Measurements from ENCODE around the gene SNRNP70.
"Not testable (repeated sequence)": the region's sequence is repeated elsewhere in the genome, so short reads cannot be mapped to it uniquely, and the experiment has no call there.

Gene SNRNP70

DNA sequence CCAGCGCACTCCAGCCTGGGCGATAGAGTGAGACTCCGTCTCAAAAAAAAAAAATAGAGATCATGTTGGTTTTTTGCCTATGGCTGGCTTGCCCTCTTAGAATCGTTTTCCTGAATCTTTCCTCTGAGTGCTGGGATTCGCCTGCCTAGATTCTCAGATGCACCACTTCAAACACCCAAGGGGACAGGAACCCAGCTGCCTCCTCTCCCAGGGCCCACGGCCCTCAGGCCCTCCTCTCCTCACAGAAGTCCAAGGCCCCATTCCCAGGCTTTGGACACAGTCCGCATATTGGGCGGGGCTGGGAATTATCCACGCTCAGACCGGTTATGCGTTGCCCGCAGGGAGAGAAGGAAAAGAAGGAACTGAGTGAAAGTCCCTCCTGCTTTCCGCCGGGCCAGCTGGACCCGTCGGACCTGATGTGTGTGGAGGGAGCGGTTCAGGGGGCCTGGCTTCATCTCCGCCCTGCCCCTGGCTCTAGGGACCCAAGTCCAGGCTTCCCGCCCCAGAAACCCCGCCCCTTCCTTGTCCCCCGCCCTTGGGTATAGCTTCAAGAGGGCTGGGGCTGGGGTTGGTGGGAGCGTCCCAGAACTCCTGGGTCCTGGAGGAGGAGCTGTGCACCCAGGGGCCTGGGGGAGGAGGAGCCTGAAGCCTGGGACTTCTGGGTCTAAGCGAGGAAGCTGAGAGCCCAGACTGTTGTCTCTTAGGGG, 39.9 kb downstream of the SNRNP70 start:
- H3K9me3 ChIP-seq (ENCODE audit: low read depth, low read length) = no peaks in the 10 kb centered on the region
- peaks cover 6% of the 10 kb centered on the region; the same call in 1 of the 2 replicates for H3K36me3 ChIP-seq (ENCODE audit: insufficient read depth, low read length)
- DNase-seq (ENCODE audit: low read depth, low spot score) = no peak
- H3K27ac ChIP-seq = peak overlapping the region; percentile 63
- H3K9ac ChIP-seq (ENCODE audit: insufficient read length) = no peak overlapping the region
- TF ChIP-seq POLR2AphosphoS5 (IDR thresholded peaks at IDR 0.05; ENCODE audit: borderline replicate concordance, low read depth, low read length) (no peak), EZH2 (IDR thresholded peaks at IDR 0.05) (no peak), FOXP2 (optimal IDR thresholded peaks at IDR 0.05; ENCODE audit: control extremely low read depth, extremely low read length, insufficient read depth) (no peak)
- no peak overlapping the region for H3K4me3 ChIP-seq

DNA sequence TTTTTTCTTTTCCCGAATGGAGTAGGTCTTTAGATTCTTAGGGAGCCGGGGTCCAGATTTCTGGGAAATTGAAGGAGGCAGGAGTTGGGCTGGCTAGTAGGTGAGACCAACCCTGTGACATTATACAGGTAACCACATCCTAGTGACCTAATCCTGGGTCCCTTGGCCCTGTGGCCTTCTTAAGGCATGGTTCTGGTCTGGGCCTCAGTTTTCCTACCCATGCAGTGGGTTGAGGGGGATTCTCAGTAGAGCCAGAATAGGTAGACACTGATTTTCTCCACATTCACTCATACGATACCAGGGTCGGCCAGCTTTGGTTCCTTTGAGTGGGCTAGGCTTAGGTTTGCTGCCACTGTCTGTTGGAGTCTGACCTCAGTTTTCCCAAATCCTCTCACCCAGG, 41.3 kb downstream of the SNRNP70 start:
- no peak for DNase-seq (ENCODE audit: low read depth, low spot score)
- H3K4me3 ChIP-seq = no peak overlapping the region
- no peak overlapping the region for H3K27ac ChIP-seq
- no peaks in the 10 kb centered on the region for H3K9me3 ChIP-seq (ENCODE audit: low read depth, low read length)
- no peak overlapping the region for H3K9ac ChIP-seq (ENCODE audit: insufficient read length)
- TF ChIP-seq POLR2AphosphoS5 (IDR thresholded peaks at IDR 0.05; ENCODE audit: borderline replicate concordance, low read depth, low read length) (no peak), FOXP2 (optimal IDR thresholded peaks at IDR 0.05; ENCODE audit: control extremely low read depth, extremely low read length, insufficient read depth) (no peak), EZH2 (IDR thresholded peaks at IDR 0.05) (no peak)
- peaks cover 17% of the 10 kb centered on the region for H3K36me3 ChIP-seq (ENCODE audit: insufficient read depth, low read length)

DNA sequence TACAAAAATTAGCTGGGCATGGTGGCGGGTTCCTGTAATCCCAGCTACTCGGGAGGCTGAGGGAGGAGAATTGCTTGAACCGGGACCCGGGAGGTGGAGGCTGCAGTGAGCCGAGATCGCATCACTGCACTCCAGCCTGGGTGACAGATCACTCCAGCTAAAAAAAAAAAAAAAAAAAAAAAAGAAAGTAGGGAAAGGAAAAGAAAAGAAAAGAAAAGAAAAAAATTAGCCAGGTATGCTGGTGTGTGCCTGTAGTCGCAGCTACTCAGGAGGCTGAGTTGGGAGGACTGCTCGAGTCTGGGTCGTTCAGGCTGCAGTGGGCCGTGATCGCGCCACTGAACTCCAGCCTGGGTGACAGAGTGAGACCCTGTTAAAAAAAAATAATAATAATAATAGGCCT, 42.0 kb downstream of the SNRNP70 start:
- not testable (repeated sequence) for H3K27ac ChIP-seq; DNase-seq (ENCODE audit: low read depth, low spot score)

DNA sequence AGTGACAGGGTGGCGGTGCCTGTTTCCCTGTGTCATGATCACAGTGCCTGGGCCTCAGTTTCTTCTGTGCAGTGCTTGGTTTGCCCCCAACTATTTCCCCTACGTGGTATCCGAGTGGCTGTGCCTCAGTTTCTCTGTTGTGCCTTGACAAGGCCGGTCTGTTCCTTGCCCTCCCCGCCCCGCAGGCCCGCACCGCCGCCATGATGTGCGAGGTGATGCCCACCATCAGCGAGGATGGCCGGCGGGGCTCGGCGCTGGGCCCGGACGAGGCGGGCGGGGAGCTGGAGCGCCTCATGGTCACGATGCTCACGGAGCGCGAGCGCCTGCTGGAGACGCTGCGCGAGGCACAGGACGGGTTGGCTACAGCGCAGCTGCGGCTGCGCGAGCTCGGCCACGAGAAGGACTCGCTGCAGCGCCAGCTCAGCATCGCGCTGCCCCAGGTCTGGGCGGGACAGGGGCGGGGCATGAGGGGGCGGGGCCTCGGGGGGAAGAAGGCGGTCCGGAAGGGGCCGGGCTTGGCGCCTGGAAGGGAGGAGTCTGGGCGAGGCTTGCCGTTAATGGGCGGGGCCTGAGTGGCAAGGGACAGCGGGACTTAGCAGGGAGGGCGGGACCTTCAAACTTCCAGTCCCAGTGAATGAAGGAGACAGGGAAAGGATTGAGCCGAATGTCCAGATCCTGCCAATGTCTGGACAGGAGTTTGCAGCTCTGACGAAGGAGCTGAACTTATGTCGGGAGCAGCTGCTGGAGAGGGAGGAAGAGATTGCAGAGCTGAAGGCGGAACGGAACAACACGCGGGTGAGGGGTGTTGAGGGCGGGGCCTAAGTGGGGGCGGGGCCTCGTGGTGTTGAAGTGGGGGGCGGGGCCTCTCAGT, 42.7 kb downstream of the SNRNP70 start:
- Histone ChIP-seq H3K4me3 (peak overlapping the region; percentile 92), H3K27ac (peak overlapping the region; percentile 89; the same call in 1 of the 2 replicates), H3K36me3 (ENCODE audit: insufficient read depth, low read length) (peaks cover 25% of the 10 kb centered on the region), H3K9ac (ENCODE audit: insufficient read length) (no peak overlapping the region), H3K9me3 (ENCODE audit: low read depth, low read length) (no peaks in the 10 kb centered on the region)
- peak; percentile 95 for DNase-seq (ENCODE audit: low read depth, low spot score)
- TF ChIP-seq EZH2 (IDR thresholded peaks at IDR 0.05) (no peak), POLR2AphosphoS5 (IDR thresholded peaks at IDR 0.05; ENCODE audit: borderline replicate concordance, low read depth, low read length) (peak; percentile 54; the same call in 1 of the 2 replicates)

More for the DNA sequence above, 42.0 kb downstream of the SNRNP70 start:
- not testable (repeated sequence) for H3K9ac ChIP-seq (ENCODE audit: insufficient read length); H3K4me3 ChIP-seq; H3K9me3 ChIP-seq (ENCODE audit: low read depth, low read length)
- H3K36me3 ChIP-seq (ENCODE audit: insufficient read depth, low read length) = peaks cover 18% of the 10 kb centered on the region

DNA sequence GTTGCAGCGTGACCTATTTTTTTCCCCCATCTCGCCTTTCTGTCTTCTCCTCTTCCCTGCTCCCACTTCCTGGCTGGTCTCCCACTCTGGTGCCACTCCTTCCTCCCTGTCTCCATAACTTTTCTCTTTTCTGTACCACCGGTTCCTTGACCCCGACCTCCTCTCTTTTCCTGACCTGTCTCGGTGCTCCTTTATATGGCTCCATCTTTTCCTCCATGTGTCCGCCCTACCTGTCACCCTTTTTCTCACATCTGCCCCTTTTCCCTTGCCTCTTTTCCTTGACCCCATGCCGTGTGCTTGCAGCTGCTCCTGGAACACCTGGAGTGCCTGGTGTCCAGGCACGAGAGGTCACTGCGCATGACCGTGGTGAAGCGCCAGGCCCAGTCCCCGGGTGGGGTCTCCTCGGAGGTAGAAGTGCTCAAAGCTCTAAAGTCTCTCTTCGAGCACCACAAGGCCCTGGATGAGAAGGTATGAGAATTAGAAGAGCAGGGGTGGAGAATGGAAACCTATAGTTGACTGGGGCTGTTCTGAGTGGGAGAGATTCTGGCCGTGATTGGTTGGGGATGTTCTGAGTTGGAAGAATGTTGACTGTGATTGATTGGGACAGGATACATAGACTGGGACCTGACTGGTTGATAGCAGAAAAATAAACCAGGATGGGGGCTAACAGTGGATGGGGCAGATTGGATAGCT, 43.4 kb downstream of the SNRNP70 start:
- peaks cover 32% of the 10 kb centered on the region for H3K36me3 ChIP-seq (ENCODE audit: insufficient read depth, low read length)
- peak overlapping the region; percentile 92 for H3K4me3 ChIP-seq
- TF ChIP-seq EZH2 (IDR thresholded peaks at IDR 0.05) (no peak), FOXP2 (optimal IDR thresholded peaks at IDR 0.05; ENCODE audit: control extremely low read depth, extremely low read length, insufficient read depth) (no peak), POLR2AphosphoS5 (IDR thresholded peaks at IDR 0.05; ENCODE audit: borderline replicate concordance, low read depth, low read length) (peak; percentile 58)
- H3K9ac ChIP-seq (ENCODE audit: insufficient read length) = peak overlapping the region; percentile 72
- H3K27ac ChIP-seq = peak overlapping the region; percentile 89
- no peaks in the 10 kb centered on the region for H3K9me3 ChIP-seq (ENCODE audit: low read depth, low read length)
- no peak for DNase-seq (ENCODE audit: low read depth, low spot score)

DNA sequence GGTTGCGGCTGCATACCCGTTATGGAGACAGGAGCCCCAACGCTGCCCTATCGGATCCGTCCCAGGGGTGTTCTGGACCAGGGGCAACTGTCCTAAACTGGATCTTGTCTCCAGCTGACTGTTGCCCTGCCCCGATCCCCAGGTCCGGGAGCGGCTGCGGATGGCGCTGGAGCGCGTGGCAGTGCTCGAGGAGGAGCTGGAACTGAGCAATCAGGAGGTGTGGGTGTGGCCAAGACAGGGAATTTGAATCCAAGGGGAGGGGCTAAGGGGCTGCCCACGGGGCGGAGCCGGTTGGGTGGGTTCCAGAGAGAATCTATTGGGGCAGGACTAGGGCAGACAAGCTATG, 44.0 kb downstream of the SNRNP70 start:
- Histone ChIP-seq H3K9ac (ENCODE audit: insufficient read length) (peak overlapping the region; percentile 72), H3K36me3 (ENCODE audit: insufficient read depth, low read length) (peaks cover 38% of the 10 kb centered on the region), H3K9me3 (ENCODE audit: low read depth, low read length) (no peaks in the 10 kb centered on the region), H3K4me3 (peak overlapping the region; percentile 92), H3K27ac (peak overlapping the region; percentile 89)
- TF ChIP-seq POLR2AphosphoS5 (IDR thresholded peaks at IDR 0.05; ENCODE audit: borderline replicate concordance, low read depth, low read length) (peak; percentile 51; the same call in 1 of the 2 replicates), FOXP2 (optimal IDR thresholded peaks at IDR 0.05; ENCODE audit: control extremely low read depth, extremely low read length, insufficient read depth) (no peak)
- DNase-seq (ENCODE audit: low read depth, low spot score) = no peak

DNA sequence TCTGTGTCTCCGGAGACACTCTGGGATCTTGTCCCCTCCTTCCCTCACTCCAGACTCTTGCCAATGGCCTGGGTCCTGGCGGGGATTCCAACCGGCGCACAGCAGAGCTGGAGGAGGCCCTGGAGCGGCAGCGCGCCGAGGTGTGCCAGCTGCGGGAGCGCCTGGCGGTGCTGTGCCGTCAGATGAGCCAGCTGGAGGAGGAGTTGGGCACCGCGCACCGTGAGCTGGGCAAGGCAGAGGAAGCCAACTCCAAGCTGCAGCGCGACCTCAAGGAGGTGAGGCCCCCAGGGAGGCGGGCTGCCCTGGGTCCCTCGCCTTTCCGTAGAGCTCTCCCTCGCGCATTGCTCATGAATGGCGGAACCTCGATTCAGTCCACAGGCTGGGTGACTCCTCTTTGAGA, 45.1 kb downstream of the SNRNP70 start:
- TF ChIP-seq FOXP2 (optimal IDR thresholded peaks at IDR 0.05; ENCODE audit: control extremely low read depth, extremely low read length, insufficient read depth) (no peak), EZH2 (IDR thresholded peaks at IDR 0.05) (no peak), POLR2AphosphoS5 (IDR thresholded peaks at IDR 0.05; ENCODE audit: borderline replicate concordance, low read depth, low read length) (no peak)
- DNase-seq (ENCODE audit: low read depth, low spot score) = no peak
- Histone ChIP-seq H3K9me3 (ENCODE audit: low read depth, low read length) (no peaks in the 10 kb centered on the region), H3K4me3 (no peak overlapping the region), H3K36me3 (ENCODE audit: insufficient read depth, low read length) (peaks cover 49% of the 10 kb centered on the region), H3K27ac (no peak overlapping the region), H3K9ac (ENCODE audit: insufficient read length) (no peak overlapping the region)

DNA sequence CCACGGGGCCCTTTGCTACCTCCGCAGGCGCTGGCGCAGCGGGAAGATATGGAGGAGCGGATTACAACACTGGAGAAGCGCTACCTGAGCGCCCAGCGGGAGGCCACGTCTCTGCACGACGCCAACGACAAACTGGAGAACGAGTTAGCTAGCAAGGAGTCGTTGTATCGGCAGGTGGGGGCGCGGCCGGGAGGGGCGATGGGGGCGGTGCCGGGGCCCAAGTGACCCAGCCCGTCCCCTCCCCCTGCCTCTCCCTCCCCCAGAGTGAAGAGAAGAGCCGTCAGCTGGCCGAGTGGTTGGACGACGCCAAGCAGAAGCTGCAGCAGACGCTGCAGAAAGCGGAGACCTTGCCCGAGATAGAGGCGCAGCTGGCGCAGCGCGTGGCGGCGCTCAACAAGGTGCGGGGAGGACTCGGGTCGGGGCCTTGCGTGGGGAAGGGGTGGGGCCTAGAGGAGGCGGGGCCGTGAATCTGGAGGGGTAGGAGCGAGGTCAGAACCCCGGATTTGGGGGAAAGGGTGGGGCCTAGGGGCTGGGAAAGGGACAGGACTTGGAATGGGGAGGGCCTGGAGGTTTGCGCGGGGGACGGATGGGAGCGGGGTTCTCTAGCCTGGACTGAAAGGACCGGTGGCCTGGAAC, 47.8 kb downstream of the SNRNP70 start:
- Histone ChIP-seq H3K4me3 (no peak overlapping the region), H3K9ac (ENCODE audit: insufficient read length) (no peak overlapping the region), H3K36me3 (ENCODE audit: insufficient read depth, low read length) (peaks cover 67% of the 10 kb centered on the region), H3K27ac (no peak overlapping the region), H3K9me3 (ENCODE audit: low read depth, low read length) (no peaks in the 10 kb centered on the region)
- TF ChIP-seq FOXP2 (optimal IDR thresholded peaks at IDR 0.05; ENCODE audit: control extremely low read depth, extremely low read length, insufficient read depth) (no peak), POLR2AphosphoS5 (IDR thresholded peaks at IDR 0.05; ENCODE audit: borderline replicate concordance, low read depth, low read length) (no peak), EZH2 (IDR thresholded peaks at IDR 0.05) (no peak)
- DNase-seq (ENCODE audit: low read depth, low spot score) = no peak
